Sigmoid colon (tissue), 4 donors: ENCODE results near the gene ZIC1.

Experiments used
- CTCF ChIP-seq, 4 experiments: fragments of 450-650 bp in 3 of 4; fragments of 200-600 bp in 1 of 4; IDR thresholded peaks; one replicate each; pipeline ENCODE4 v1.5.1; 2016 to 2019; ENCODE audit warnings: antibody characterized with exemption in 4 of 4, mild to moderate bottlenecking in 3 of 4, moderate library complexity in 2 of 4
- EP300 ChIP-seq, 4 donors: sonication (generic); formaldehyde crosslinking; IDR thresholded peaks; one replicate each; pipeline ENCODE4 v1.6.1; 2017; ENCODE audit warnings: antibody characterized with exemption in 4 of 4
- POLR2A ChIP-seq, 2 donors: fragments of 450-650 bp; IDR thresholded peaks; one replicate each; pipeline ENCODE4 v1.6.1; 2016; ENCODE audit warnings: antibody characterized with exemption in 2 of 2, mild to moderate bottlenecking in 2 of 2, moderate library complexity in 2 of 2
- POLR2AphosphoS5 ChIP-seq, 4 donors: sonication (generic); formaldehyde crosslinking; IDR thresholded peaks; one replicate each; pipeline ENCODE4 v1.6.1; 2017; ENCODE audit warnings: antibody characterized with exemption in 4 of 4

GRCh38 chr3:147458995-147459704 is 50.0 kb downstream of the ZIC1 start:
- no peak for TF ChIP-seq CTCF (IDR thresholded peaks at IDR 0.05)
- TF ChIP-seq EP300 (IDR thresholded peaks at IDR 0.05): no peak
- TF ChIP-seq POLR2AphosphoS5 (IDR thresholded peaks at IDR 0.05): no peak
- TF ChIP-seq POLR2A (IDR thresholded peaks at IDR 0.05): no peak
